ENCODE data around the gene HSPB6.
A peak's percentile ranks its signal among the peaks of the same experiment; 100 is the strongest.

HSPB6 gene

DNA sequence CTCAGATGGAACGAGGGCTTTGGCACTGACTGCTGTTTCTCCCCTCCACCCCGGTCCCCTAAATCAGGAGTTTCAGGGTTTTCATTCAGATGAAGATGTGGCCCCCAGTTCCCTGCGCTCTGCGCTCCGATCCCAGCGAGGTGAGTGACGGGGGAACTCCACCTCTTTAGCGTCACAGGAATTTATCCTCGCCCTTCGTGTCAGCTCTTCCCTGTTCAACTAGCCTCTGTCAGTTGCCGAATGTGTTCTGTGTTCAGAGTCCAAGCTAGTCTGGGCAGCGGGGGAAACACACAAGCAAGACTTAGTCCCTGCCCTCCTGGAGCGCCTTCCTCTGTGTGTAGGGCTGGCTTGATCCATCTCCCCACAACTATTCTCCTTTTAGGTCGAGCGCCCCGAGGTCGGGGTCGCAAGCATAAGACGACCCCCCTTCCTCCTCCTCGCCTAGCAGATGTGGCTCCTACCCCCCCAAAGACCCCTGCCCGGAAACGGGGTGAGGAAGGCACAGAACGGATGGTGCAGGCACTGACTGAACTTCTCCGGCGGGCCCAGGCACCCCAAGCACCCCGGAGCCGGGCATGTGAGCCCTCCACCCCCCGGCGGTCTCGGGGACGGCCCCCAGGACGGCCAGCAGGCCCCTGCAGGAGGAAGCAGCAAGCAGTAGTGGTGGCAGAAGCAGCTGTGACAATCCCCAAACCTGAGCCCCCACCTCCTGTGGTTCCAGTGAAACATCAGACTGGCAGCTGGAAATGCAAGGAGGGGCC lies 37.2 kb downstream of the HSPB6 start:
- in situ Hi-C loops (cut with HindIII; ENCODE audit: low sequenced_read_pairs) = no loop called here
- TF ChIP-seq, protein P1, sequence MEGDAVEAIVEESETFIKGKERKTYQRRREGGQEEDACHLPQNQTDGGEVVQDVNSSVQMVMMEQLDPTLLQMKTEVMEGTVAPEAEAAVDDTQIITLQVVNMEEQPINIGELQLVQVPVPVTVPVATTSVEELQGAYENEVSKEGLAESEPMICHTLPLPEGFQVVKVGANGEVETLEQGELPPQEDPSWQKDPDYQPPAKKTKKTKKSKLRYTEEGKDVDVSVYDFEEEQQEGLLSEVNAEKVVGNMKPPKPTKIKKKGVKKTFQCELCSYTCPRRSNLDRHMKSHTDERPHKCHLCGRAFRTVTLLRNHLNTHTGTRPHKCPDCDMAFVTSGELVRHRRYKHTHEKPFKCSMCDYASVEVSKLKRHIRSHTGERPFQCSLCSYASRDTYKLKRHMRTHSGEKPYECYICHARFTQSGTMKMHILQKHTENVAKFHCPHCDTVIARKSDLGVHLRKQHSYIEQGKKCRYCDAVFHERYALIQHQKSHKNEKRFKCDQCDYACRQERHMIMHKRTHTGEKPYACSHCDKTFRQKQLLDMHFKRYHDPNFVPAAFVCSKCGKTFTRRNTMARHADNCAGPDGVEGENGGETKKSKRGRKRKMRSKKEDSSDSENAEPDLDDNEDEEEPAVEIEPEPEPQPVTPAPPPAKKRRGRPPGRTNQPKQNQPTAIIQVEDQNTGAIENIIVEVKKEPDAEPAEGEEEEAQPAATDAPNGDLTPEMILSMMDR (IDR thresholded peaks at IDR 0.05; ENCODE audit: low read depth, low read length) = no peak
- DNase-seq (ENCODE audit: low read depth, low spot score) = no peak
- peak overlapping the region; percentile 82 for H3K4me3 ChIP-seq (ENCODE audit: low read depth, low read length)

DNA sequence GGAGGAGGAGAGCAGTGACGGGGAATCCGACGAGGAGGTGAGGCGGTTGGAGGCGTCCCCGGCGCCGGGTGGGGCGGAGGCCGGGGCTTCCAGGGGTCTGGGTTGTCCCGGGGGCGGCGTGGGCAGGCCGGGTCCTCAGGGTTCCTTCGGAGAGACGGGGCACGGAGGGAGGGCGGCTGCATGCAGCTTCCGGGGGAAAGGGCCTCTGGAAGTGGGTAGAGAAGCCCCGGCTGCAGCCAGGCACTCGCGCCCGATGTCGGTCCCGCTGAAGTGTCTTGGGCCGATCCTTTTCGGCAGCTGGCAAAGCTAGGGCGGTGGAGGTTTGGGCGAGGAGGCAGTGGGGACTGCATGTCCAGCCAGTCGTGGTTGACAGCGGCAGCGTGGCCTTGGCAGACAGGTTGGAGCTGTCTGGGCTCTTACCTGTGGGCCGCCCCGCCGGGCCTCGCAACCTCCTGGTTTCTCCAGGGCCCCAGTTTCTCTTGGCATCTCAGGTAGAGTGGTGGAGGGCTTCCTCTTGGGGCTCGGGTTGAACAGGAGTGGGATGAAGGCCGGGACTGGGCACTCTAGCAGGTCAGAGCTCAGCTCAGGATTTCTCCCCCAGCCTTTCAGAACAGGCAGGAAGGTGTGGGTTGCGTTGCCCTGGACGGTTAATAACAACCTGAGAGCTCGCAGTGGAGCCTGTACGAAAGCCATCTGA lies 38.3 kb downstream of the HSPB6 start:
- TF ChIP-seq, protein P1 (IDR thresholded peaks at IDR 0.05; ENCODE audit: low read depth, low read length) = no peak
- H3K4me3 ChIP-seq (ENCODE audit: low read depth, low read length) = peak overlapping the region; percentile 82
- in situ Hi-C loops (cut with HindIII; ENCODE audit: low sequenced_read_pairs) = no loop called here
- DNase-seq (ENCODE audit: low read depth, low spot score) = peak; percentile 2

DNA sequence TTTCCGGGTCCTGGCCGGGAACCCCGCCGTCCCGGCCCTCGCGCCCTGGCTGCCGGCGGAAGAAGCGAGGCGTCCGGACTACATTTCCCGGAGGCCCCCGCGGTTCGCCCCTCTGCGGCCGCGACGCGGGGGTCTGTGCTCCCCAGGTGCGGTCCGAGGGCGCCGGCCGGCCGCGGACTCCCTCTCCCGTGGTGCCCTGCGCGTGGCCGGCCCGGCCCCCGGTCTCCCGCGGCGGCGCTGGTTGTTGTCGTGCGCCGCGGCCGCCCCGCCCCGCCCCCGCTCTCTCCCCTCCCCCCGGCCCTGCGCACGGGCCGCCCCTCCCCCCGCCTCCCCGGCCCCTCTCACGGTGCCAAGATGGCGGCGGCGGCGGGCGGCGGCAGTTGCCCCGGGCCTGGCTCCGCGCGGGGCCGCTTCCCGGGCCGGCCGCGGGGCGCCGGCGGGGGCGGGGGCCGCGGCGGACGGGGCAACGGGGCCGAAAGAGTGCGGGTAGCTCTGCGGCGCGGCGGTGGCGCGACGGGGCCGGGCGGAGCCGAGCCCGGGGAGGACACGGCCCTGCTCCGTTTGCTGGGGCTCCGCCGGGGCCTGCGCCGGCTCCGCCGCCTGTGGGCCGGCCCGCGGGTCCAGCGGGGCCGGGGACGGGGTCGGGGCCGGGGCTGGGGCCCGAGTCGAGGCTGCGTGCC lies 39.0 kb downstream of the HSPB6 start, which contains the start of gene KMT2B:
TSS of gene KMT2B (plus strand) at position 339 of the 680 bp plus-strand sequence. CDS start at position 355, 16 bp downstream.
- H3K4me3 ChIP-seq (ENCODE audit: low read depth, low read length) = peak within 1 kb of the TSS; percentile 82
- in situ Hi-C loops (cut with HindIII; ENCODE audit: low sequenced_read_pairs) = no loop called here
- TF ChIP-seq, protein P1 (IDR thresholded peaks at IDR 0.05; ENCODE audit: low read depth, low read length) = no peak
- peak; percentile 98 for DNase-seq (ENCODE audit: low read depth, low spot score)

DNA sequence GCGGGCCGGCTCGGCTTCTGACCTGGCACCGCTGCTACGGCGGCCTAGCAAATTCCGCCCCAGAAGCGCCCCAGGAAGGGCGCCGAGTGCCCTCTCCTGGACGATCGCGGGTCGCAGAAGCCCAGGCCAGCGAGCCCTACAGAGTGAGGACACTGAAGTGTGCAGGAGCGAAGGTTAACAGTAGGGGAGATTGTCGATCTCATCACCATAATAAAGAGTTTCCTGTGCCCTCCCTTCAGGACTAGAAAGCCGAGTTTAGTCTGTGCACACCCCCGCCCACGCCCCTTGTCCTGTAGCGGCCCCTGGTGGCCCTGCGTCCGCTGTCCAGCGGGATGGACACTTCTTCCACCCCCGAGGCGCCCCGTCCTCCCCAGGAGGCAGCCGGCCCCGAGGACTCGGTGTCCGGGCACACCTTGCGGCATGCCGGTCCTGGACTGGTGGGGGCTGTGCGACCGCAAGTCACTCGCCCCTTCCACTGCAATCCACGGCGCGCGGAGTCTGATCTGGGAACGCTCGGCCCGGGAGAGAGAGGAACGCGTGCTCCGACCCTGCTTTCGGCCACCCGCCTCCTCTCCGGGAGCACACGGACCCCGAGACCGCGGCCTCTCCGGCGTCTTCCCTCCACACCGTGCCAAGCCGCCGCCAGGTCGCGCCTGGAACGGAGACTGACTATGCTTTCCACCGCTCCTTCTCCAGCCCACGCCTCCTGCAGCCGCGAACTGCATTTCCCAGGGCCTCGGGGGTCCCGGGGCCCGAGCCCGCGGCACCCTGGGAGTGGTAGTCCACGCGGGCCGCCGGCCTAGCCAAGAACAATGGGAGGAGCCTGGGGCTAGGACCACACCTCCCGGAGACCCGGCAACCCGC lies 39.8 kb downstream of the HSPB6 start:
- H3K4me3 ChIP-seq (ENCODE audit: low read depth, low read length) = peak overlapping the region; percentile 75
- TF ChIP-seq, protein P1 (IDR thresholded peaks at IDR 0.05; ENCODE audit: low read depth, low read length) = peak; percentile 93
- in situ Hi-C loops (cut with HindIII; ENCODE audit: low sequenced_read_pairs) = no loop called here
- peak; percentile 85 for DNase-seq (ENCODE audit: low read depth, low spot score)

DNA sequence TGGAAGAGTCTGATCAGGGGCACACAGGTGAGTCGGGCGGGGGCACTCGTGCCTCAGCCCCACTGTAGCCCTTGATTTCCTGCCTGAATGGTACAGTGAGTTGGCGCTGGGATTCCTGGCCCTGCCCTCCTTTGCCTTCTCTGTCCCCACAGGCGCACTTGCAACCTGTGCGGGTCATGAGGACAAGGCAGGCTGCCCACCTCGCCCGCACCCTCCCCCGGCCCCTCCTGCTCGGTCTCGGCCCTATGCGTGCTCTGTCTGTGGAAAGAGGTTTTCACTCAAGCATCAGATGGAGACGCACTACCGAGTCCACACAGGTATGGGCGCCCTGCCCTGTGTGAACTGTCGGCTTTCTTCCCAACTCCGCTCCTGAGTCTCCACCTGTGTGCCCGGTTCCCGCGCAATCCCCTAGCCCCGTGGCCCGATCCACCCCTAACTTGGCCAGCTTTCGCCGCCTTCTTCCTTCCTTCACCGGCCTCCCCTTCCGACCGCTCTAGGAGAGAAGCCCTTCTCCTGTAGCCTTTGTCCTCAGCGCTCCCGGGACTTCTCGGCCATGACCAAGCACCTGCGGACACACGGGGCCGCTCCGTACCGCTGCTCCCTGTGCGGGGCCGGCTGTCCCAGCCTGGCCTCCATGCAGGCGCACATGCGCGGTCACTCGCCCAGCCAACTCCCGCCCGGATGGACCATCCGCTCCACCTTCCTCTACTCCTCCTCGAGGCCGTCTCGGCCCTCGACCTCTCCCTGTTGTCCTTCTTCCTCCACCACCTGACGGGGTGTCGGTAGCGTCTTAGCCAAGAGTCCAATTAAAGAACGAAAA lies 40.6 kb downstream of the HSPB6 start:
- DNase-seq (ENCODE audit: low read depth, low spot score) = no peak
- TF ChIP-seq, protein P1 (IDR thresholded peaks at IDR 0.05; ENCODE audit: low read depth, low read length) = no peak
- H3K4me3 ChIP-seq (ENCODE audit: low read depth, low read length) = peak overlapping the region; percentile 75
- in situ Hi-C loops (cut with HindIII; ENCODE audit: low sequenced_read_pairs) = no loop called here

Measured in astrocyte of the spinal cord (primary cell).